Measurements from ENCODE around the gene DCC.

GRCh38 chr18:52816121-52816520 lies 476.1 kb downstream of the DCC start:
- TF ChIP-seq CTCF (IDR thresholded peaks at IDR 0.05) (no peak), CREM (CRISPR knock-in tag; IDR thresholded peaks at IDR 0.05) (no peak), STAT6 (CRISPR knock-in tag; conservative IDR thresholded peaks at IDR 0.05; ENCODE audit: low read depth) (no peak), FOXP1 (CRISPR knock-in tag; IDR thresholded peaks at IDR 0.05; ENCODE audit: borderline replicate concordance) (no peak)
